HepG2 (cell line): ENCODE results near the gene INPP5E. TPM values are rescaled to one million over a fixed set of nuclear protein-coding genes. Genes with fewer than 3 reads are reported as not detected.

ENCODE experiments used
- ELF3 ChIP-seq: IDR thresholded peaks from 2 replicates; pipeline ENCODE4 v1.6.1; 2016; ENCODE audit warnings: missing genetic modification reagents, missing compliant biosample characterization
- ETV6 ChIP-seq: sonication (generic); formaldehyde crosslinking; conservative IDR thresholded peaks from 2 replicates; pipeline ENCODE4 v1.4.0; 2020; ENCODE audit warnings: missing genetic modification reagents
- FOXC1 ChIP-seq: sonication (generic); formaldehyde crosslinking; IDR thresholded peaks from 2 replicates; pipeline ENCODE4 v1.8.0; 2022; ENCODE audit warnings: mild to moderate bottlenecking, missing genetic modification reagents, borderline replicate concordance
- GABPA ChIP-seq, 2 experiments: IDR thresholded peaks; 2 replicates each; pipeline ENCODE4 v1.6.1; 2011 to 2016; ENCODE audit warnings: low read depth in 2 of 2, low read length in 1 of 2, missing biosample characterization in 1 of 2, missing genetic modification characterization in 1 of 2
- GLI4 ChIP-seq: sonication (generic); formaldehyde crosslinking; IDR thresholded peaks from 2 replicates; pipeline ENCODE4 v1.5.1; 2020; ENCODE audit warnings: missing genetic modification reagents, mild to moderate bottlenecking, moderate library complexity, borderline replicate concordance
- HNRNPH1 ChIP-seq: fragments of 200-400 bp; formaldehyde crosslinking; optimal IDR thresholded peaks from 2 replicates; pipeline ENCODE3; 2017; ENCODE audit warnings: mild to moderate bottlenecking, low read depth, low read length
- HNRNPLL ChIP-seq: fragments of 200-400 bp; formaldehyde crosslinking; IDR thresholded peaks from 2 replicates; pipeline ENCODE4 v1.6.1; 2017; ENCODE audit warnings: mild to moderate bottlenecking, low read depth, low read length; ENCODE audit not compliant: poor library complexity, severe bottlenecking
- HOXA3 ChIP-seq: sonication (generic); formaldehyde crosslinking; IDR thresholded peaks from 2 replicates; pipeline ENCODE4 v1.5.0; 2020; ENCODE audit warnings: missing genetic modification reagents
- KAT8 ChIP-seq: IDR thresholded peaks from 2 replicates; pipeline ENCODE4 v1.6.1; 2016; ENCODE audit warnings: missing genetic modification reagents, missing compliant biosample characterization
- KLF6 ChIP-seq: IDR thresholded peaks from 2 replicates; pipeline ENCODE4 v1.8.0; 2016; ENCODE audit warnings: missing biosample characterization, missing genetic modification reagents
- MED1 ChIP-seq: sonication (generic); formaldehyde crosslinking; IDR thresholded peaks from 2 replicates; pipeline ENCODE4 v1.4.0; 2020; ENCODE audit warnings: missing genetic modification reagents
- RBFOX2 ChIP-seq: fragments of 200-400 bp; formaldehyde crosslinking; IDR thresholded peaks from 2 replicates; pipeline ENCODE4 v1.6.1; 2017; ENCODE audit warnings: low read depth, mild to moderate bottlenecking, low read length
- SNAPC2 ChIP-seq: sonication (generic); formaldehyde crosslinking; IDR thresholded peaks from 2 replicates; pipeline ENCODE4 v1.8.1; 2022; ENCODE audit warnings: mild to moderate bottlenecking, missing genetic modification reagents
- YEATS2 ChIP-seq: sonication (generic); formaldehyde crosslinking; IDR thresholded peaks from 2 replicates; pipeline ENCODE4 v1.4.0; 2020; ENCODE audit warnings: missing genetic modification reagents, borderline replicate concordance
- ZMAT3 ChIP-seq: sonication (generic); formaldehyde crosslinking; conservative IDR thresholded peaks from 2 replicates; pipeline ENCODE4 v1.7.0; 2021; ENCODE audit warnings: missing genetic modification reagents
- ZMYM3 ChIP-seq: sonication (generic); formaldehyde crosslinking; IDR thresholded peaks from 2 replicates; pipeline ENCODE4 v1.5.1; 2020; ENCODE audit warnings: mild to moderate bottlenecking, missing genetic modification reagents
- ZNF558 ChIP-seq: sonication (generic); formaldehyde crosslinking; IDR thresholded peaks from 2 replicates; pipeline ENCODE4 v1.9.0; 2022; ENCODE audit warnings: mild to moderate bottlenecking, missing genetic modification reagents, borderline replicate concordance
- ZNF713 ChIP-seq: sonication (generic); formaldehyde crosslinking; IDR thresholded peaks from 2 replicates; pipeline ENCODE4 v1.4.0; 2020; ENCODE audit warnings: mild to moderate bottlenecking, missing genetic modification reagents
- ZNF746 ChIP-seq: sonication (generic); formaldehyde crosslinking; IDR thresholded peaks from 2 replicates; pipeline ENCODE4 v1.8.0; 2022; ENCODE audit warnings: mild to moderate bottlenecking, missing genetic modification reagents
- ZNF75D ChIP-seq: sonication (generic); formaldehyde crosslinking; IDR thresholded peaks from 2 replicates; pipeline ENCODE4 v1.8.1; 2023; ENCODE audit warnings: missing genetic modification reagents, mild to moderate bottlenecking, borderline replicate concordance
- ZNF775 ChIP-seq: sonication (generic); formaldehyde crosslinking; IDR thresholded peaks from 2 replicates; pipeline ENCODE4 v1.4.0; 2020; ENCODE audit warnings: missing genetic modification reagents, mild to moderate bottlenecking, moderate library complexity, borderline replicate concordance
- ZNF781 ChIP-seq: sonication (generic); formaldehyde crosslinking; IDR thresholded peaks from 2 replicates; pipeline ENCODE4 v1.5.1; 2020; ENCODE audit warnings: borderline replicate concordance, mild to moderate bottlenecking, missing genetic modification reagents; ENCODE audit errors: not compliant biosample characterization
- ZNF788 ChIP-seq: sonication (generic); formaldehyde crosslinking; IDR thresholded peaks from 2 replicates; pipeline ENCODE4 v1.5.0; 2020; ENCODE audit warnings: mild to moderate bottlenecking, missing genetic modification reagents, borderline replicate concordance
- polyA plus RNA-seq, 8 experiments: library from polyadenylated mRNA; depleted of rRNA in 3 of 8; stranded (reverse) in 7 of 8; unstranded in 1 of 8; fragments of >200 nt; fragmentation: Illumina TruSeq in 4 of 8; extraction: Trizol in 4 of 8; gene quantifications; 2 replicates each; pipeline versions ENCODE4 v1.2.1 to v1.2.3, GENCODE V29; 2011 to 2016; ENCODE audit warnings: low read depth in 4 of 8, missing spikeins in 1 of 8, mixed read lengths in 1 of 8; ENCODE audit not compliant: insufficient read depth in 1 of 8
- total RNA-seq, 5 experiments: library from RNA; depleted of rRNA; stranded (reverse); fragments of >200 nt; fragmentation: Illumina TruSeq; extraction: Trizol; gene quantifications; 2 replicates each; pipeline ENCODE4 v1.2.3, GENCODE V29; 2016; ENCODE audit warnings: low read depth in 1 of 5
- TF ChIP-seq, protein P1 (sequence below): sonication (generic); formaldehyde crosslinking; IDR thresholded peaks from 2 replicates; pipeline ENCODE4 v1.4.0; 2020; ENCODE audit warnings: mild to moderate bottlenecking, missing genetic modification reagents
- TF ChIP-seq, protein P2 (sequence below): sonication (generic); formaldehyde crosslinking; IDR thresholded peaks from 2 replicates; pipeline ENCODE4 v1.4.0; 2020; ENCODE audit warnings: low read depth, mild to moderate bottlenecking, missing genetic modification reagents
- TF ChIP-seq, protein P3 (sequence below): IDR thresholded peaks from 2 replicates; pipeline ENCODE4 v1.6.1; 2016; ENCODE audit warnings: low read depth, borderline replicate concordance

Gene INPP5E
- total and polyA plus RNA-seq, 2 of the 13 experiments (the other 11 are each of a cell fraction or from before 2014, with no cell fraction given), result 5.5 TPM

DNA sequence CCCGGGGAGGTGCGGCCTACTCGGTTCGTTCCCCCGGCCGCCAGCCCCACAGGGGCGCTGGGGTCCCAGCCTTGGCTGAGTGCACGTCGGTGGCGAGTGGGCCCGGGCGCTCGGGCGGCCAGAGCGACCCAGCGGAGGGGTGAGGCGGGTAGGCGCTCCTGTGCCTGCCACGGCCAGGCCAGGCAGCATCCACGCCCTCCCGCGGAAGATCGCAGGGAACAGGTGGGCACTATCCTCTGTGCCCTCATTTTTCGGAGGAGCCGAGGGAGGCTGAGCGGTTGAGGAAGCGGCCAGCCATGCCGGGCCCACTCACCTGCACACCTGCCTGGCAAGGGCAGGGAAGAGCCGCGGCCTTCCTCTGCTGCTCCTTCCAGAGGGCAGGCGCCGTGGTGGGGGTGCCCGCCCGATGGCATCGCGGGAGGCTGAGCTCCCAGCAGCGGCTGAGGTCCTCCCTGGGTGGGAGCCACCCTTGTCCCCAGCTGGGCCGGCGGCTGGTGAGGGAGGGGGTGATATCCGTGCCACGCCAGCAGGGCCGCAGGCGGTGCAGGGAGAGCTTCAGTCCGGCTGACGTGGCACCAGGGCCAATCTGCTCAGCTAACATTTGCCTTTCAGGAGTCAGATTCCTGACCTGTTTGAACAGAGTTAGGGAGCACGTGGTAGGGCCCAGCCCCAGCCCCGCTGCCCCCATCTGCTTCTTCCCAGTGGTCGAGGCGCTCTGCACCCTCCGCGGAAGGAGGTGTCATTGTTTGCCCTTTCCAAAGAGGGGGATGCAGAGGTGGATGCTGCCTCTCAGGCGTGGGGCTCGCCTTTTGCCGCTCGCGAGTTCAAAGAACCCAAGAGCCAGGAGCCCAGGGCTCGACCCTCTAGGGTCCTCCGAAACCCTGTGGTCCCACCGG is 44.8 kb upstream of the INPP5E start (continued):
- TF ChIP-seq, protein P1, sequence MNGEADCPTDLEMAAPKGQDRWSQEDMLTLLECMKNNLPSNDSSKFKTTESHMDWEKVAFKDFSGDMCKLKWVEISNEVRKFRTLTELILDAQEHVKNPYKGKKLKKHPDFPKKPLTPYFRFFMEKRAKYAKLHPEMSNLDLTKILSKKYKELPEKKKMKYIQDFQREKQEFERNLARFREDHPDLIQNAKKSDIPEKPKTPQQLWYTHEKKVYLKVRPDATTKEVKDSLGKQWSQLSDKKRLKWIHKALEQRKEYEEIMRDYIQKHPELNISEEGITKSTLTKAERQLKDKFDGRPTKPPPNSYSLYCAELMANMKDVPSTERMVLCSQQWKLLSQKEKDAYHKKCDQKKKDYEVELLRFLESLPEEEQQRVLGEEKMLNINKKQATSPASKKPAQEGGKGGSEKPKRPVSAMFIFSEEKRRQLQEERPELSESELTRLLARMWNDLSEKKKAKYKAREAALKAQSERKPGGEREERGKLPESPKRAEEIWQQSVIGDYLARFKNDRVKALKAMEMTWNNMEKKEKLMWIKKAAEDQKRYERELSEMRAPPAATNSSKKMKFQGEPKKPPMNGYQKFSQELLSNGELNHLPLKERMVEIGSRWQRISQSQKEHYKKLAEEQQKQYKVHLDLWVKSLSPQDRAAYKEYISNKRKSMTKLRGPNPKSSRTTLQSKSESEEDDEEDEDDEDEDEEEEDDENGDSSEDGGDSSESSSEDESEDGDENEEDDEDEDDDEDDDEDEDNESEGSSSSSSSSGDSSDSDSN (CRISPR knock-in tag), result peak; percentile 44; the same call in 1 of the 2 replicates
- TF ChIP-seq GABPA (IDR thresholded peaks at IDR 0.05; ENCODE audit: low read depth, low read length) (no peak), GABPA (CRISPR knock-in tag; IDR thresholded peaks at IDR 0.05; ENCODE audit: low read depth) (0 out of 2 replicates have a peak, but pooled peaks have one; percentile 8), GLI4 (CRISPR knock-in tag) (no peak), MED1 (CRISPR knock-in tag) (peak; percentile 29; the same call in 1 of the 2 replicates), HNRNPH1 (no peak), ZNF558 (CRISPR knock-in tag) (0 out of 2 replicates have a peak, but pooled peaks have one; percentile 47), RBFOX2 (peak; percentile 66), ZMYM3 (CRISPR knock-in tag) (no peak), ZNF788 (0 out of 2 replicates have a peak, but pooled peaks have one; percentile 43), ZNF75D (CRISPR knock-in tag) (0 out of 2 replicates have a peak, but pooled peaks have one; percentile 71), YEATS2 (CRISPR knock-in tag) (peak; percentile 60; the same call in 1 of the 2 replicates), HOXA3 (no peak; the same call in 1 of the 2 replicates), HNRNPLL (peak; percentile 31), SNAPC2 (CRISPR knock-in tag) (0 out of 2 replicates have a peak, but pooled peaks have one; percentile 31), ZNF781 (CRISPR knock-in tag) (no peak), ZNF775 (no peak), KLF6 (CRISPR knock-in tag) (0 out of 2 replicates have a peak, but pooled peaks have one; percentile 55), FOXC1 (CRISPR knock-in tag) (peak; percentile 84), ZNF746 (CRISPR knock-in tag) (no peak), ZNF713 (CRISPR knock-in tag) (no peak), ZMAT3 (CRISPR knock-in tag) (peak; percentile 51; the same call in 1 of the 2 replicates), ELF3 (CRISPR knock-in tag) (no peak), ETV6 (CRISPR knock-in tag) (0 out of 2 replicates have a peak, but pooled peaks have one; percentile 19), KAT8 (CRISPR knock-in tag) (peak; percentile 21; the same call in 1 of the 2 replicates)
- TF ChIP-seq, protein P2, sequence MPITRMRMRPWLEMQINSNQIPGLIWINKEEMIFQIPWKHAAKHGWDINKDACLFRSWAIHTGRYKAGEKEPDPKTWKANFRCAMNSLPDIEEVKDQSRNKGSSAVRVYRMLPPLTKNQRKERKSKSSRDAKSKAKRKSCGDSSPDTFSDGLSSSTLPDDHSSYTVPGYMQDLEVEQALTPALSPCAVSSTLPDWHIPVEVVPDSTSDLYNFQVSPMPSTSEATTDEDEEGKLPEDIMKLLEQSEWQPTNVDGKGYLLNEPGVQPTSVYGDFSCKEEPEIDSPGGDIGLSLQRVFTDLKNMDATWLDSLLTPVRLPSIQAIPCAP (CRISPR knock-in tag), result no peak
- TF ChIP-seq, protein P3, sequence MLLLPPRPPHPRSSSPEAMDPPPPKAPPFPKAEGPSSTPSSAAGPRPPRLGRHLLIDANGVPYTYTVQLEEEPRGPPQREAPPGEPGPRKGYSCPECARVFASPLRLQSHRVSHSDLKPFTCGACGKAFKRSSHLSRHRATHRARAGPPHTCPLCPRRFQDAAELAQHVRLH, result 0 out of 2 replicates have a peak, but pooled peaks have one; percentile 8
